Adrenal gland (tissue), 12 donors: ENCODE data around the gene CHST11. TPM values are rescaled to one million over a fixed set of nuclear protein-coding genes. Genes with fewer than 3 reads are reported as not detected.

Experiments
- DNase-seq, 7 donors: peaks; one replicate each; pipeline ENCODE4 v3.0.0-alpha.2; 2019 to 2020
- H3K27ac ChIP-seq, 5 donors: fragments of 200-600 bp; sonication (generic) in 4 of 5; 1 replicate in 3 of 5; 2 replicates in 2 of 5; pipeline versions ENCODE4 v1.5.1 to v1.8.0; 2016 to 2020; ENCODE audit warnings: mild to moderate bottlenecking in 1 of 5
- H3K27me3 ChIP-seq: fragments of 200-600 bp; 2 replicates; pipeline ENCODE4 v1.8.0; 2021
- H3K36me3 ChIP-seq, 2 donors: fragments of 200-600 bp; replicated peaks in 1 of 2; 1 replicate in 1 of 2; 2 replicates in 1 of 2; pipeline versions ENCODE4 v1.5.1 to v1.8.0; 2018 to 2022
- H3K4me1 ChIP-seq, 2 donors: fragments of 200-600 bp; replicated peaks in 1 of 2; 1 replicate in 1 of 2; 2 replicates in 1 of 2; pipeline versions ENCODE4 v1.5.1 to v1.8.0; 2018 to 2021
- H3K4me3 ChIP-seq, 4 donors: fragments of 200-600 bp; sonication (generic) in 3 of 4; one replicate each; pipeline ENCODE4 v1.5.1; 2016 to 2018
- H3K9me3 ChIP-seq, 3 donors: fragments of 200-600 bp; sonication (generic) in 1 of 3; replicated peaks in 1 of 3; 1 replicate in 2 of 3; 2 replicates in 1 of 3; pipeline versions ENCODE4 v1.5.1 to v1.8.0; 2016 to 2021
- CTCF ChIP-seq, 6 experiments: fragments of 450-650 bp in 4 of 6; fragments of 200-600 bp in 2 of 6; sonication (generic) in 1 of 6; IDR thresholded peaks; 1 replicate in 5 of 6; 2 replicates in 1 of 6; pipeline versions ENCODE4 v1.5.1 to v1.8.0; 2016 to 2021; ENCODE audit warnings: antibody characterized with exemption in 6 of 6, mild to moderate bottlenecking in 2 of 6, moderate library complexity in 1 of 6
- POLR2A ChIP-seq, 2 donors: fragments of 450-650 bp; IDR thresholded peaks; one replicate each; pipeline ENCODE4 v1.6.1; 2017; ENCODE audit warnings: antibody characterized with exemption in 2 of 2, mild to moderate bottlenecking in 2 of 2, moderate library complexity in 1 of 2
- WGBS, 4 donors: extraction: QIAGEN DNeasy Blood & Tissue Kit in 2 of 4; methylation state at CpG; one replicate each; pipeline versions ENCODE4 v1.1.5 to v1.1.7; 2013 to 2017; 5-methylcytosine and 5-hydroxymethylcytosine counted together
- intact Hi-C, 2 donors: fragments of 100-400 bp; cut with DNase I; formaldehyde crosslinking; loops; one replicate each; pipeline versions ENCODE4 v1.14.1 to v1.15.0; 2022 to 2023
- polyA plus RNA-seq, 3 donors: library from polyadenylated mRNA; stranded (reverse); fragments of 200-250 nt in 2 of 3; fragments of 350-450 nt in 1 of 3; fragmentation: Illumina TruSeq in 1 of 3; extraction: RNeasy Lipid Tissue Mini Kit (QIAGEN cat#74804) in 1 of 3; gene quantifications; one replicate each; pipeline ENCODE4 v1.2.3, GENCODE V29; 2013 to 2014
- total RNA-seq, 9 donors: library from RNA; depleted of rRNA in 4 of 9; stranded (reverse); fragments of >200 nt in 4 of 9; fragments of 120-200 nt in 1 of 9; fragmentation: NEBNext Ultra II Directional in 1 of 9; extraction: Animal tissue kit (Norgen Biotek cat#: 25700) in 1 of 9; gene quantifications; one replicate each; pipeline versions ENCODE4 v1.1.0 to v1.2.4, GENCODE V29; 2013 to 2023
- donor health status: healthy with polysubstance abuse.
- donor health status: Bipolar disorder and iron deficiency.
- donor health status: DM: yes; HTN: yes; CAD: no.
- donor health status: DM: no; HTN: no; CAD: no.
- donor health status: DM: no; HTN: no; CAD: no.
- donor health status: DM: yes; HTN: yes; CAD: no.

Gene CHST11
- total and polyA plus RNA-seq, 12 donors: 6.2 to 95.1 (median 29.8) TPM

- Histone ChIP-seq H3K9me3 (no peaks in the 10 kb centered on the region), H3K27ac (no peak overlapping the region), H3K36me3 (no peaks in the 10 kb centered on the region), H3K4me3 (no peak overlapping the region), H3K4me1 (peaks cover 0 to 7% of the 10 kb centered on the region in 2 donors), H3K27me3 (no peaks in the 10 kb centered on the region)
- WGBS, 4 donors: 81 to 89% (median 86%) methylated on average over 3 of the region's 3 CpGs
- no peak for TF ChIP-seq POLR2A (IDR thresholded peaks at IDR 0.05)
- TF ChIP-seq CTCF (IDR thresholded peaks at IDR 0.05): no peak
- intact Hi-C loops: no loop called here
- DNase-seq: no peak
Measured at GRCh38 chr12:104793285-104793684, 336.5 kb downstream of the CHST11 start.

- 91 to 100% (median 97%) methylated on average over 1 of the region's 1 CpG for WGBS, 4 donors
- intact Hi-C loops: no loop called here
Measured at GRCh38 chr12:104793968-104794367, 337.2 kb downstream of the CHST11 start.

GRCh38 chr12:104796475-104796862 lies 339.7 kb downstream of the CHST11 start:
- no peak for TF ChIP-seq CTCF (IDR thresholded peaks at IDR 0.05)
- TF ChIP-seq POLR2A (IDR thresholded peaks at IDR 0.05): no peak
- DNase-seq: no peak
- intact Hi-C loops: no loop called here

More at GRCh38 chr12:104793968-104794367, 337.2 kb downstream of the CHST11 start:
- H3K36me3 ChIP-seq: no peaks in the 10 kb centered on the region
- no peak for DNase-seq
- H3K27me3 ChIP-seq: no peaks in the 10 kb centered on the region
- peaks cover 0 to 7% of the 10 kb centered on the region in 2 donors for H3K4me1 ChIP-seq
- no peak overlapping the region for H3K27ac ChIP-seq
- TF ChIP-seq CTCF (IDR thresholded peaks at IDR 0.05) (no peak), POLR2A (IDR thresholded peaks at IDR 0.05) (no peak)
- H3K9me3 ChIP-seq: no peaks in the 10 kb centered on the region
- H3K4me3 ChIP-seq: no peak overlapping the region

GRCh38 chr12:104799458-104799857 lies 342.7 kb downstream of the CHST11 start:
- intact Hi-C loops: no loop called here

More at GRCh38 chr12:104796475-104796862, 339.7 kb downstream of the CHST11 start:
- H3K4me3 ChIP-seq: no peak overlapping the region
- H3K4me1 ChIP-seq: peaks cover 0 to 7% of the 10 kb centered on the region in 2 donors
- H3K36me3 ChIP-seq: no peaks in the 10 kb centered on the region
- H3K27me3 ChIP-seq: no peaks in the 10 kb centered on the region
- no peaks in the 10 kb centered on the region for H3K9me3 ChIP-seq
- H3K27ac ChIP-seq: no peak overlapping the region

More at GRCh38 chr12:104799458-104799857, 342.7 kb downstream of the CHST11 start:
- Histone ChIP-seq H3K4me3 (no peak overlapping the region), H3K36me3 (no peaks in the 10 kb centered on the region), H3K27me3 (no peaks in the 10 kb centered on the region), H3K4me1 (peaks cover 0 to 4% of the 10 kb centered on the region in 2 donors), H3K9me3 (no peaks in the 10 kb centered on the region), H3K27ac (no peak overlapping the region)
- DNase-seq: no peak
- 98 to 100% (median 100%) methylated on average over 1 of the region's 1 CpG for WGBS, 4 donors
- TF ChIP-seq CTCF (IDR thresholded peaks at IDR 0.05): no peak
- no peak for TF ChIP-seq POLR2A (IDR thresholded peaks at IDR 0.05)
